ENCODE measurements around the gene ASTN2.

- TF ChIP-seq CTCF (IDR thresholded peaks at IDR 0.05; ENCODE audit: insufficient read depth, low read depth, low read length) (no peak), EZH2 (IDR thresholded peaks at IDR 0.05; ENCODE audit: insufficient read depth, low read length) (no peak)
These were observed 475.7 kb downstream of the ASTN2 start for GRCh38 chr9:116939161-116939560.
